Measurements from ENCODE around the gene OBI1.

GRCh38 chr13:78623132-78623531, 35.8 kb downstream of the OBI1 start:
- TF ChIP-seq EZH2 (IDR thresholded peaks at IDR 0.05) (no peak), POLR2AphosphoS5 (IDR thresholded peaks at IDR 0.05; ENCODE audit: borderline replicate concordance, low read depth, low read length) (no peak)

Data from SK-N-MC (cell line).